ENCODE results near the gene CARS2.
"Not testable (repeated sequence)": the region's sequence is repeated elsewhere in the genome, so short reads cannot be mapped to it uniquely, and the experiment has no call there.

The CARS2 gene

DNA sequence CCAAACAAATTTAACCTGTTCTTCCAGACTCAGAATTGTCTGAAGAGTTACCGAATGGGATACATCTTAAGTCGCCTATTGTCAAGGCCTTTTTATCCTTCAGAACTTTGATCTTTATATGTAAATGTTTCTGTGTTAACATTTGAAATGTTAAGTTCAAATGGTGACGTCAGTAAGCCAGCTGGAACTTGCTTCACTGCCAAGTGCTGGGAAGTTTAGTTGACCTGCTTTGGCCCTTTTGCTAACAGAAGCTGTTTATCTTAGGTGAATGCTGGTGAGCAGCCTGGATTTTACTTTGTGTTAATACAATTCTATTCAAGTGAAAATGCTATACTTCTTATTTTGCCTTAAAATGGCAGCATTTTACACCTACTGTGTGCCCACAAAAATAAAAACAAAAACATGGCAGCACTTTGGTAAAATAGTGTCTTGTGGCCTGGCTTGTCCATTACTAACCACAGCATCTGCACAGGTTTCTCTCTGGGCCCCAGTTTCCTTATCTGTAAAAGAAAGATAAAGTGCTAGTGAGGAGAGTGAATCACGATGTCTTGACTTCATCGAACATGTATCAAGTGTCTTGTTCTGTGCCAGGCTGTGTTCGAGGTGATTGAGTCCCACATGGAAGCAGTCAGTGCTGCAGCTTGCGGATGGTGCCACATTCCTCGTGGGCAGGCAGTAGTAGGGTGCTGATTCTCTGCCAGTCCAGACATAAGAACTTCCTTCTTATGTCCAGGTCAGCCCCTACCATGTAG, 88.4 kb downstream of the CARS2 start:
- no peak for DNase-seq (ENCODE audit: low read depth in 2 of 2)

GRCh38 chr13:110616103-110617101, 89.5 kb downstream of the CARS2 start:
- peak; percentile 6 to 18 for DNase-seq (ENCODE audit: low read depth in 2 of 2)

- DNase-seq (ENCODE audit: low read depth in 2 of 2): peak; percentile 47 to 58
These were observed 90.4 kb downstream of the CARS2 start, which contains the start of gene NAXD for GRCh38 chr13:110615322-110616102. TSS of gene NAXD (plus strand) at chr13:110615545. CDS start at chr13:110615602, 57 bp downstream.

GRCh38 chr13:110615005-110615321, 91.0 kb downstream of the CARS2 start:
- DNase-seq (ENCODE audit: low read depth in 2 of 2): no peak

- DNase-seq (ENCODE audit: low read depth in 2 of 2): no peak
These were observed 94.8 kb downstream of the CARS2 start for GRCh38 chr13:110610955-110611595.

- no peak for DNase-seq (ENCODE audit: low read depth in 2 of 2)
These were observed 98.2 kb downstream of the CARS2 start for GRCh38 chr13:110607675-110608224.

GRCh38 chr13:110606281-110606680, 99.6 kb downstream of the CARS2 start:
- not testable (repeated sequence) for DNase-seq (ENCODE audit: low read depth in 2 of 2)

DNA sequence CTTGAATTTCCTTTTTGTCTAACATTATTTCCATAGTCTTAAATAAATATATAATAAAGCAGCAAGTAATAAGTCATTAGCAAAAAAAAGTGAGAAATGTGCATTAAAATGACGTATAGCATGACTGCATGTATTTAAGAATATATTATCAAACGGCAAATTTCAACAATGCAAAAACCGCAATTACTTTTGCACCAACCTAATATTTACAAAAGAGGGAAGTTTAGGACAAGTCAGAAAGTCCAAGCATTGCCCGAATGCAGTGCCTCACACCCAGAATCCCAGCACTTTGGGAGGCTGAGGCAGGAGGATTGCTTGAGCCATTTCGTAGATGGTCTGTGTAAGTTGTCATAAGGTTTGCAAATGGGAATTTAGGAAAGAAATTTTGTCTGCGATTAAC, 100.8 kb downstream of the CARS2 start:
- no peak for DNase-seq (ENCODE audit: low read depth in 2 of 2)

- no peak for DNase-seq (ENCODE audit: low read depth in 2 of 2)
These were observed 104.9 kb downstream of the CARS2 start for GRCh38 chr13:110600980-110601379.

- no peak for DNase-seq (ENCODE audit: low read depth in 2 of 2)
These were observed 105.6 kb downstream of the CARS2 start for GRCh38 chr13:110600261-110600819.

DNA sequence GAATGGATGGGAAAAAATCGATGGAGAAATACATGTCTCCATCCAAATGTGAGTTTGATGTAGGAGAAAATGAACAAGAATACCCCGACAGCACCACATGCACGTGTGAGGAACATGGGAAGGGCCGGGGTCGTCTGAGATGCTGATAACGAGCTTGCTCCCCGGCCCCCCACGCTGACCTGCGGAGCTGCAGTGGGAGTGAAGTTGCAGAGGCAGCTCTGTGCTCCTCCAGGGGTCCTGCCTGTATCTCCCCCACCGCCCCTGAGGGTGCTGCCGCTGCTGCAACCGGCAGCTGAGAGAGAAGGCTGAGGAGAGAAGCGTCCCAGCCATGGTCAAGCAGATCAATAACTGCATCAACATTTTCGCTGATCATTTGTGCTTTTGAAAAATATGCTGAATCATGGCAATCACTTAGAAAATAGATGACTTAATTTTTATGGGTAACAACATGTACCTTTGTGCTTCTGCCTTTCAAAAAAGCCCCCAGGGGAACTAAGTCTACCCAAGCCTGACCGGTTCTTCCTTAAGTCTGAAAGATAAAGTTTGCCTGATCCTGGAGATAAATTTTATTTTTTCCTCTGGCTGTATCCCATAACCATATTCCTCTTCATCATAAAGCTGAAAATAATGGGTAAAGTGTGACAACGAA, 108.8 kb downstream of the CARS2 start:
- DNase-seq (ENCODE audit: low read depth in 2 of 2): no peak

- DNase-seq (ENCODE audit: low read depth in 2 of 2): no peak
These were observed 112.3 kb downstream of the CARS2 start for GRCh38 chr13:110593430-110594130.

- no peak for DNase-seq (ENCODE audit: low read depth in 2 of 2)
These were observed 113.3 kb downstream of the CARS2 start for GRCh38 chr13:110592665-110593064.
